Keratinocyte (primary cell): Measurements from ENCODE around the gene OSBPL10. TPM values are rescaled to one million over a fixed set of nuclear protein-coding genes. Genes with fewer than 3 reads are reported as not detected.
"Not testable (repeated sequence)": the region's sequence is repeated elsewhere in the genome, so short reads cannot be mapped to it uniquely, and the experiment has no call there.

Source experiments
- DNase-seq: peaks from one replicate; pipeline ENCODE4 v3.0.0-alpha.2; 2011; ENCODE audit warnings: low read depth, missing footprints, low spot score
- FAIRE-seq: peaks from 2 replicates; lab custom pipeline; 2011; peaks lifted over from hg19 to GRCh38; lab: Jason Lieb, UNC
- H2AFZ ChIP-seq: 2 replicates; pipeline ENCODE4 v1.6.0; 2012; ENCODE audit warnings: low read length, control low read depth, inconsistent platforms; ENCODE audit not compliant: control insufficient read depth
- H3K27ac ChIP-seq: 2 replicates; pipeline ENCODE4 v1.5.1; 2011; ENCODE audit warnings: low read length; ENCODE audit not compliant: control insufficient read depth, insufficient read depth
- H3K27me3 ChIP-seq: 3 replicates; pipeline ENCODE4 v1.6.0; 2011; ENCODE audit warnings: low read length; ENCODE audit not compliant: control insufficient read depth, insufficient read depth; ENCODE audit errors: extremely low read depth
- H3K36me3 ChIP-seq, 2 experiments: 2 replicates in 1 of 2; 3 replicates in 1 of 2; pipeline ENCODE4 v1.5.1; 2011; ENCODE audit warnings: low read length in 2 of 2, mild to moderate bottlenecking in 1 of 2; ENCODE audit not compliant: control insufficient read depth in 2 of 2, insufficient read depth in 2 of 2; ENCODE audit errors: extremely low read depth in 1 of 2
- H3K4me1 ChIP-seq: 3 replicates; pipeline ENCODE4 v1.5.1; 2011; ENCODE audit warnings: low read length; ENCODE audit not compliant: control insufficient read depth, insufficient read depth; ENCODE audit errors: extremely low read depth
- H3K4me2 ChIP-seq: 3 replicates; pipeline ENCODE4 v1.6.0; 2011; ENCODE audit warnings: low read depth, low read length; ENCODE audit not compliant: control insufficient read depth, insufficient read depth; ENCODE audit errors: extremely low read depth
- H3K4me3 ChIP-seq, 3 experiments: fragments of 200-600 bp in 1 of 3; sonication (generic) in 1 of 3; 2 replicates in 2 of 3; 3 replicates in 1 of 3; pipeline ENCODE4 v1.5.1; 2011 to 2016; ENCODE audit warnings: low read length in 3 of 3, mild to moderate bottlenecking in 3 of 3, control low read depth in 2 of 3, inconsistent platforms in 1 of 3, low read depth in 1 of 3, mixed read lengths in 1 of 3, mixed run types in 1 of 3, moderate library complexity in 1 of 3; ENCODE audit not compliant: control insufficient read depth in 2 of 3, insufficient read depth in 2 of 3; ENCODE audit errors: extremely low read depth in 1 of 3
- H3K79me2 ChIP-seq: 2 replicates; pipeline ENCODE4 v1.6.0; 2012; ENCODE audit warnings: low read length; ENCODE audit not compliant: control insufficient read depth, insufficient read depth
- H3K9ac ChIP-seq: 3 replicates; pipeline ENCODE4 v1.6.0; 2011; ENCODE audit warnings: low read length; ENCODE audit not compliant: control insufficient read depth, insufficient read depth; ENCODE audit errors: extremely low read depth
- H3K9me1 ChIP-seq: 3 replicates; pipeline ENCODE4 v1.6.0; 2011; ENCODE audit warnings: low read length; ENCODE audit not compliant: control insufficient read depth, insufficient read depth; ENCODE audit errors: extremely low read depth
- H3K9me3 ChIP-seq: 2 replicates; pipeline ENCODE4 v1.5.1; 2012; ENCODE audit warnings: low read depth, low read length; ENCODE audit not compliant: control insufficient read depth
- H4K20me1 ChIP-seq: 3 replicates; pipeline ENCODE4 v1.6.0; 2011; ENCODE audit warnings: low read length; ENCODE audit not compliant: control insufficient read depth, insufficient read depth; ENCODE audit errors: extremely low read depth
- CTCF ChIP-seq, 3 experiments: IDR thresholded peaks in 1 of 3; conservative IDR thresholded peaks in 1 of 3; optimal IDR thresholded peaks in 1 of 3; 2 replicates in 2 of 3; 3 replicates in 1 of 3; pipeline versions ENCODE3 to v1.5.1; 2011; ENCODE audit warnings: low read length in 3 of 3, mild to moderate bottlenecking in 3 of 3, moderate library complexity in 2 of 3, control low read depth in 1 of 3, inconsistent platforms in 1 of 3; ENCODE audit not compliant: insufficient read depth in 2 of 3; ENCODE audit errors: extremely low read depth in 1 of 3
- EZH2 ChIP-seq: IDR thresholded peaks from one replicate; pipeline ENCODE4 v1.6.1; 2012; ENCODE audit warnings: inconsistent platforms, mild to moderate bottlenecking, low read length, moderate library complexity
- dilution Hi-C: fragments of 300-500 bp; cut with MboI; formaldehyde crosslinking; loops from one replicate; pipeline ENCODE4 v1.7.0; 2020; ENCODE audit warnings: low sequenced_read_pairs; ENCODE audit not compliant: extremely low pct_ligation_motif_present
- polyA plus RNA-seq, 5 experiments: library from polyadenylated mRNA; depleted of rRNA in 3 of 5; stranded (reverse) in 3 of 5; stranded (forward) in 1 of 5; unstranded in 1 of 5; fragments of >200 nt; gene quantifications; 1 replicate in 1 of 5; 2 replicates in 3 of 5; 3 replicates in 1 of 5; pipeline versions ENCODE4 v1.2.1 to v1.2.3, GENCODE V29; 2011 to 2012; ENCODE audit warnings: missing spikeins in 2 of 5, low read depth in 1 of 5, low replicate concordance in 1 of 5

Gene OSBPL10
- polyA plus RNA-seq, 1 donor (not counting 4 experiments of a cell fraction or from before 2014, with no cell fraction given): 50.1 TPM

- no peak for TF ChIP-seq CTCF (optimal IDR thresholded peaks at IDR 0.05 in 1 of 3, IDR thresholded peaks at IDR 0.05 in 1 of 3, conservative IDR thresholded peaks at IDR 0.05 in 1 of 3; ENCODE audit: extremely low read depth in 1 of 3, insufficient read depth in 2 of 3, low read length in 3 of 3)
- no peak for TF ChIP-seq EZH2
- Histone ChIP-seq H3K27ac (no peak overlapping the region), H3K79me2 (no peaks in the 10 kb centered on the region), H3K4me2 (no peak overlapping the region), H2AFZ (no peak overlapping the region), H3K4me1 (no peaks in the 10 kb centered on the region), H3K9me3 (peaks cover 5% of the 10 kb centered on the region), H3K9ac (no peak overlapping the region), H4K20me1 (no peaks in the 10 kb centered on the region), H3K9me1 (no peaks in the 10 kb centered on the region), H3K4me3 (no peak overlapping the region), H3K36me3 (peaks cover 2 to 7% of the 10 kb centered on the region in 2 experiments), H3K27me3 (no peaks in the 10 kb centered on the region)
- DNase-seq (no peak), FAIRE-seq (no peak)
- dilution Hi-C loops: no loop called here
These were observed 15.1 kb upstream of the OSBPL10 start for GRCh38 chr3:31996195-31996594.

GRCh38 chr3:31995026-31995425, 14.0 kb upstream of the OSBPL10 start:
- H3K4me2 ChIP-seq, H4K20me1 ChIP-seq, dilution Hi-C loops, DNase-seq, FAIRE-seq, H3K79me2 ChIP-seq, H2AFZ ChIP-seq, H3K36me3 ChIP-seq, H3K4me3 ChIP-seq, H3K9ac ChIP-seq, H3K27me3 ChIP-seq, H3K9me3 ChIP-seq, H3K9me1 ChIP-seq, H3K4me1 ChIP-seq, H3K27ac ChIP-seq: not testable (repeated sequence)

GRCh38 chr3:31993843-31994242, 12.8 kb upstream of the OSBPL10 start:
- H3K4me1 ChIP-seq: no peaks in the 10 kb centered on the region
- H3K79me2 ChIP-seq: no peaks in the 10 kb centered on the region
- no peak overlapping the region for H3K27ac ChIP-seq
- DNase-seq (no peak), FAIRE-seq (no peak)
- H3K9me1 ChIP-seq: no peaks in the 10 kb centered on the region
- no peak overlapping the region for H3K4me3 ChIP-seq
- dilution Hi-C loops: no loop called here
- H3K4me2 ChIP-seq: no peak overlapping the region
- H2AFZ ChIP-seq: no peak overlapping the region
- no peaks in the 10 kb centered on the region for H3K27me3 ChIP-seq
- H4K20me1 ChIP-seq: no peaks in the 10 kb centered on the region
- peaks cover 2 to 12% of the 10 kb centered on the region in 2 experiments for H3K36me3 ChIP-seq
- H3K9ac ChIP-seq: no peak overlapping the region
- no peak for TF ChIP-seq CTCF (optimal IDR thresholded peaks at IDR 0.05 in 1 of 3, IDR thresholded peaks at IDR 0.05 in 1 of 3, conservative IDR thresholded peaks at IDR 0.05 in 1 of 3; ENCODE audit: extremely low read depth in 1 of 3, insufficient read depth in 2 of 3, low read length in 3 of 3)
- no peak for TF ChIP-seq EZH2
- H3K9me3 ChIP-seq: peaks cover 16% of the 10 kb centered on the region

- not testable (repeated sequence) for FAIRE-seq
These were observed 11.9 kb upstream of the OSBPL10 start for GRCh38 chr3:31992995-31993394.

More at GRCh38 chr3:31992995-31993394, 11.9 kb upstream of the OSBPL10 start:
- DNase-seq, H3K9me1 ChIP-seq, H3K4me3 ChIP-seq, H3K27ac ChIP-seq, H3K27me3 ChIP-seq, dilution Hi-C loops, H2AFZ ChIP-seq, H3K4me1 ChIP-seq, H3K79me2 ChIP-seq, H4K20me1 ChIP-seq, H3K4me2 ChIP-seq, H3K9ac ChIP-seq: not testable (repeated sequence)
- Histone ChIP-seq H3K36me3 (peaks cover 3 to 18% of the 10 kb centered on the region in 2 experiments), H3K9me3 (peaks cover 22% of the 10 kb centered on the region)
